ENCODE measurements around the gene GRK4. TPM values are rescaled to one million over a fixed set of nuclear protein-coding genes. Genes with fewer than 3 reads are reported as not detected.
"Not testable (repeated sequence)": the region's sequence is repeated elsewhere in the genome, so short reads cannot be mapped to it uniquely, and the experiment has no call there.

GRK4 gene
- polyA plus RNA-seq, 3 donors: 5.9 to 8.2 (median 6.7) TPM

DNA sequence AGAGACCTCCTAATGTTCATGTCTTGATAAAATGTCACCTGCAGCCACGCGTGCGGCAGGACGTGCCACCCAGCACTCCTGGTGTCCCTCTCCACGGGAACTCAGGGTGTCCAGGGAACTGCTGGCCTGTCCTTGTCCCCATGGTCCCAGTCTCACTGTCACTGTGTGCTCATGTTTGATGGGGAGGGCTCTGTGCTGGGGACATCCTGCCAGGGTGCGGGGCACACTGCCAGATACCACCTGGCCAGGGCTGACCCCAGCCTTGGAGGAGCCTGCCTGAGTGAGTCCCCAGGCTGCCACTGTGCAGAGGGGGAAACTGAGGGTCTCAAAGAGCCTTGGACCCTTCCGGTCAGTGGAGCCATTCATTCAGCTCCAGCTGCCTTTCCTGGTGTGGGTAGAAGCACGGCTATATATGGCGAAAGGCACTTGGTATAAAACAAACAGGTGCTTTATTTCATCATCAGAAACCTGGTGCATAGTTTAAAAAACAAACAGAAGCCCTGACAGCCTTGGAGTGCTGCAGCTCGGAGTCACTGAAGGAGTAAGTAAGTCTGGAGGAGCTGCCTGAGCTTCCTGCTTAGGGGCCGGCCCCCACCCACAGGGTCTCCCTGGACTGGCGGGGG lies 33.1 kb upstream of the GRK4 start:
- no peak for DNase-seq (ENCODE audit: low read depth in 3 of 3, low spot score in 2 of 3)

DNA sequence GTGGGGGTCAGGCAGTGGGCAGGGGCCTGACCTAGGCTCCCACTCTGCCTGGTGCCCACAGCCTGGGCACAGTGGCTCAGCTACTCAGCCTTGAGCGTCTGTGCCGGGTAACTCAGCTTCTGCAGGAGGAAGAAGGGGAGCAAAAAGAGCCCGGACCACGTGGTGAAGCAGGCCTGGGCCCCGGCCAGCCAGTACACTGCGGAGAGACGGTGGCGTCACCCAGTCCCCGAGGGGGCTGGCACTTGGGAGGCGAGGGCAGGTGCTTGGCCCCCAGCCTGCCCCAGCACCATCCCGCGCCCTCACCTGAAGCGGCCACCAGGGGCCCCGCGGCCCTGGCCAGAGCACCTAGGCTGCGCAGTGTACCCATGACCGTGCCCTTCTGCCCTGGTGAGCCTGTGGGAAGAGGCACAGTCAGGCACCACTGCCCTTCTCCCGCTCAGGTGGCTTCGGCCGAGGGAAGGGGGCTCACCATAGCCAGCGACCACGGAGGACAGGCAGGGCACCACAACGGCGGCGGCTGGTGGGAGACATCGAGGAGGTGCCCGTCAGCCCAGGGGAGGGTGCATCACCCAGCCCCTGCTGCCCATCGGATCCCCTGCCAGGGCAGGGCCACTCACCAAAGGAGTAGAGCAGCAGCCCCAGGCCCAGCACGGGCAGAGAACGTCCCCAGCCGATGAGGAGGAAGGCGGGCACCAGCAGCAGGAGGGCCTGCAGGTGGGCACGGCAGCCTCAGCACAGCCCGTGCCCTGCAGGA lies 32.4 kb upstream of the GRK4 start:
- no peak for DNase-seq (ENCODE audit: low read depth in 3 of 3, low spot score in 2 of 3)

DNA sequence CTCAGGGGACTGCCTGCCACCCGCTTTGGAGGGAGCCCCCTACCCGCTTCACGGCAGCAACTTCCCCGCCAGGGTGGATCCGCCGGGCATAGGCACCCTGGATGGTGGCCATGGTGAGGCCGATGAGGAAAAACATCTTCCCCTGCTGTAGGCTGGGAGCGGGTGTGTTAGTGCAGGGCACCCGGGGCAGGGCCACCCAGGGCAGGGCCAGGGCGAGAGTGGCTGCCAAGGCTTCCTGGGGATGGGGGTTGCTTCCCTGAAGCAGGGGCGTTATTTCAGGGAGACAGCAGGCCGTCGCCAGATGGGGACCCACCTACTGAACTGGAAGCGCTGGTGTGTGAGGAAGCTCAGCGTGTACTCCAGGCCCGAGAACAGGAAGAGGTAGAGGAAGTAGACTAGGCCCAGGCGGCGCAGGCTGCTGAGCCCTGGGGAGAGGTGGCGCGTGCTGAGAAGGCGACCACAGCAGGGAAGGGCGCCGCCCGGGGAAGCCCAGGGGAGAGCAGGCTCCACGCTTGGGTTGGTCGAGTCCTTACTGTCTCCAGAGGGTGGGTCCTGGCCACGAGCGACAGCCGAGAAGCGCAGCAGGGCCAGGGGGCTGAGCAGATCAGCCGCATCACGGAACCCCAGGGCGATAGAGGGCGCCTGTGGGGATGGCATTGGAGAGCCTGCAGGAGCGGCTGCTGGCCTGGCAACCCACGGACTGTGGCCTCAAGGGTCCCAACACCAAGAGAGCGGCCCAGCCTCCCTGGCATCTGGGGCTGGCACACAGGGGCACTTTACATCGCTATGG lies 31.7 kb upstream of the GRK4 start:
- DNase-seq (ENCODE audit: low read depth in 3 of 3, low spot score in 2 of 3): no peak

DNA sequence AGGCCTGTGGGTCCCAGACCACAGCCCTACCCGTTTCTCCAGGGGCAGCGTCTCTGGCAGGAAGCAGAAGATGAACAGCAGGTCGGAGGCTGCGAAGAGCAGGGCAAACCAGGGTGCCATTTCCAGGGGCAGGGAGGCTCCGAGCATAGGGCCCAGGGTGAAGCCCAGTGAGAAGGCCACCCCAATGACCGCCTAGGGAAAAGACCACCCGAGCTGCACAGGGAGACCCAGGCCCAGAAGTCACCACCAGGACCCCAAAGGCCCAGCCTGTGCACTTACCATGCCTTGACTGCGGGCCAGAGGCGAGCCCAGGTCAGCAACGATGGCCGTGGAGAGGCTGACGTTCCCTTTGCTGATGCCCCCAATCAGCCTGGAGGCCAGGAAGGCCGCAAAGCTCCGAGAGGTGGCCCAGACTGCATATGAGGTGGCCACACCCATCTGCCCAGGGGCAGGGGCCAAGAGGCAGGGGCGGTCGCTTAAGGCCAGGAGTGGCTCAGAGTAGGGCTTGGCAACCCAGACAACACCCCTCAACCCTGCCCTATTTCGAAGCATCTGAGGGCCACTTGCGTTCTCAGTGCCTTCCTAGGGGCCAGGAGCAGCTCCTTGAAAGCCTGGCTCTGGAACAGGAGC lies 30.9 kb upstream of the GRK4 start:
- no peak for DNase-seq (ENCODE audit: low read depth in 3 of 3, low spot score in 2 of 3)

DNA sequence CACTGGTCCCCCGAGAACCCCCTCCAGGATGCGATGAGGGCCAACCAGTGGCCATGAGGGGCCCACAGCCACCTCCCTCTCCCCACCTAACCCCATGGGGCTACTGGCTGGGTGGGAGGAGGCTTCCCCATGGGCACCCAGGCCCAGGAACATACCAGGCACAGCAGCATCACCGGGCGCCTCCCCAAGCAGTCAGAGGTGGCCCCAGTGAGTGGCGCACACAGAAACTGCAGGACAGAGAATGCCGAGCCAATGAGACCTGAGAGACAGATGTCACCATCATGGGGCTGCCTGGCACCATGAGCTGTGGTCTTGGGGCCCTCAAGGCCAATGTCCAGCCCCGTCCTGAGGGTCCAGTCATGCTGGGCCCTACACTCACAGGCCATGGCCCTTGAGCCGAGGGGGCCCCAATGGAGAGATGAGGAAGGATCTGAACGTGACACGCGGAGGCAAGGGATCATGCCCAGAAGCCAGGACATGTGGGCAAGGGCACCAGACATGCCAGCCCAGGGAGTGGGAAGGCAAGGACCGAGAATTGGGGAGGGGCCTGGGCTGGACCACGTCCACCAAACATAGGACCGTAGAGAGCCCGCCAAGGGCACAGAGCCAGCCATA lies 30.3 kb upstream of the GRK4 start:
- DNase-seq (ENCODE audit: low read depth in 3 of 3, low spot score in 2 of 3): no peak

DNA sequence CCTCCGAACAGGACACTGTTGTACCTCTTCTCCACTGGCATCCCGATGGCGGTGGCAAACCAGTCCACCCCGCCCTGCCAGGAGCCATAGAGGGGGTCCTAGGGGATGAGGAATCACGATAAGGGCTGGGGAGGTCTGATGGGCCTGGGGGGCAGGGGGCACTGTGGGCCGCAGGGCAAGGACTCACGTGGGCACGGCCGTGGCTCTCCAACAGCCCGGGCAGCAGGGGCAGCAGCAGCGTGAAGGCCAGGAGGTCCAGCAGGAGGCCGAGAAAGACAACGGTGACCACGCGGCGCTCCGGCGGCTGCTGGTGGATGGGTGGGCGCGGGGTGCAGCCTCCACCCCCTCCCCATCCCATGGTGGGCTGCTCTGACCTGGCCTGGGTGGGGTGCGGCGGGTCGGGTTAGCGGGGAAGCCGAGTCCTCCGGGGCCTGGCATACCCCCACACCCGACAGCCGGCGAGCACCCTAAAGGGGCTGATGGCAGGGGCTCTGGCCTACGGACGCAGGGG lies 29.8 kb upstream of the GRK4 start:
- DNase-seq (ENCODE audit: low read depth in 3 of 3, low spot score in 2 of 3): no peak

DNA sequence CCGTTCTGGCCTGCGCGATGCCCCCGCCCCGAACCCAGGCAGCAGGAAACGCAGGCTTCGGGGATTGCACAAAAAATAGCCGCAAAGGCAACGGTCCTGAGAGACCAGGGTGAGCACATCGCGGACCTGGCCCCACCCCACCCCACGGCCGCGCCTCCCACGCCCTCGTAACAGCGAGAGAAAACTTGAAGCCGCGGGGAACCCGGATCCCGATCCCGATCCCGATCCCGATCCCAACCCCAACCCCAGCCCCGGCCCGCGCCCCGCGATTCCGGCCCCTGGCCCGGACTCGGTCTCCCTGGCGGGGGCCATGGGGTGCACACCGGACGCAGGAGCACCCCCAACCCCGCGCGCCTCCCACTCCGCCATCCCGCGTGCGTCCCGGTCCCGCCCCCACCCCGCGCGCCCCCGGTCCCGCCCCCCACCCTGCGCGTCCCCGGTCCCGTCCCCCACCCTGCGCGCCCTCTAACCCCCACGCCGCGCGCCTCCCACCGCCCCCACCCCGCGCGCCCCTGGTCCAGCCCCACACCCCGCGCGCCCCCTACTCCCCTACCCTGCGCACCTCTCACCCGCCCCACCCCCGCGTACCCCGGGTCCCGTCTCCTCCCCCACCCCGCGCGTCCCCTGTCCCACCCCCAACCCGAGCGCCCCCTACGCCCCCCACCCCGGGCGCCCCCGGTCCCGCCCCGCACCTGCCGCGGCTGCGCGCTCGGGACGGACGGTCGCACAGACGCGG lies 29.1 kb upstream of the GRK4 start:
- no peak for DNase-seq (ENCODE audit: low read depth in 3 of 3, low spot score in 2 of 3)

DNA sequence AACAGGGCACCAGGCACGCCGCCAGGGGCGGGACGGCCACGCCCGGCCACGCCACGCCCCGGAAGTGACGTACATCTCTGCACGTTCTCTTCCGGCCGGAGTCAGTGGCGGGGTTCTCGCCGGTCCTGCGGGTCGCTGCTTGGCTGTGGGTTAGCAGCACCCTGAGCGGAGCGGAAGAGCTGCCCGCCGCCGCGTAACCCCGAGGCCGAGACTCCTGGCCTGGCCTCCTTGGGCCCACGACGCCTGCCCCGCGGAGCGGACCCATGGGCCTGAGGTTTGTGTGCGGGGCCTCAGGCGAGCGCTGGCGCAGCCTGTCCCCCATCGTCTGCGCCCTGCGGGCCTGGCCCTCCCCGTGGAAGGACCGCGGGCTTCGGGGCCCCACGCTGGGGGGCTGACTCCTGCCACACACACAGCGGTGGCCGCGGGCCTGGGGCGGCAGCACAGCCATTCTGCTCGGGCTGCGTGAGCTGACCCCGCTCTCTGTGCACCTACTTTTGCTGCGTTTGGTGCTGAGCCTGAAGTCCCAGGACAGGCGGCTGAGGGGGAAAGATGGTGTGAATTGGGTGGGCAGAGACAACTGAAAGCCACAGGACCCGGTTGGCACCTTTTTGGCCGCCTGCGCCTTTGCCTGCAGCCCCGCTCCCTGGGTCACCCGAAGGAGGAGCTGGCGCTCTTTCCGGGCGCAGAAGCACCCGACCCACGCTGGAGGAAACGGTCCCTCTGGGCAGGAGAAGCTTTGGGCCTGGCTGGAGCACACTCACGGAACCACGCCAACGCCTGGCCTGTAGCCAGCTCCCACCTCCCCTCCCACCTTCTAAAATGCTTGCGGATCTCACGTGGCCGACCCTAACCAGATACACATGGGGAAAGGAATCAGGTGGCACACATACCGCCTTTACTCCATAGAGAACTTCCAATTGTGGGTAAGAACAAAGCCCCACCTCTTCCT lies 28.3 kb upstream of the GRK4 start:
- peak; percentile 73 to 84 (median 83) for DNase-seq (ENCODE audit: low read depth in 3 of 3, low spot score in 2 of 3)

DNA sequence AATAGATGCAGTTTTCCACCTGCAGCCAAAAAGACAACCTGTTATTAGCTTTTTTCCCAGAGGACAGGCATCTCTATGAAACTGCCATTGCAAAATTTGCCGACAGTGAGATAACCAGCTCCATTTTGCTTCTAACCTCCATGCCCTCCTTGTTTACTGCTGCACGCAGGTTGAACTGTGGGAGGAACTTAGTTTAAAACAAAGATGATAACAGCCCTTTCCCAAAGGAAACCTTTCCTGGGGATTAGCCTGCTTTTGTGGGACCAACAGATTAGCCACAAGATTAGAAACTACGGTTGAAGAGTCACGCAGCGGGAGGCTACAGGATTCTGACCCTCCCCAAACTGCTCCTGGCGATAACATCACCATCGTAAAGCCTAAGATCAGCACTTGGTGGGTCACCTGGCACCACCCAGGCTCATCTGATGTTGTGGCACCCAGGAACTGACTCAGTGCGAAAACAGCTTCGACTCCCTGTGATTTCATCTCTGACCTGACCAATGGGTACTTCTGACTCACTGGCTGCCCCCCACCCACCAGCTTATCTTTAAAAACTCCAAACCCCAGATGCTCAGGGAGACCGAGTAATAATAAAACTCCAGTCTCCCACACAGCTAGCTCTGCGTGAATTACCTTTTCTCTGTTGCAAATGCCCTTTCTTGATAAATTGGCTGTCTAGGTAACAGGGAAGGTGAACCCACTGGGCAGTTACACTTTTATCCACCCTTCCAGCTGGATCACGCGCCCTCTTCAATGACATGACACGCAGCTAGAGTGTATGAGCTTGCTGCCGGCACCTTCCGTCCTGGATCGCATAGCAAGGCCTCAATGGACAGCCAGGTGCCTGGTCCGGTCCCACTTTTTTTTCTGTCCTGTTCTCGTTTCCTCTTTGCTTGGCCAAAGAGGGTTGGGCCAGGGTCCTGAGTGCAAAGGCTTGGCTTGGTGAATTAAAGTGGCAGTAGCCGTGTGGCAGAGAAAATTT lies 27.3 kb upstream of the GRK4 start:
- DNase-seq (ENCODE audit: low read depth in 3 of 3, low spot score in 2 of 3): no peak

DNA sequence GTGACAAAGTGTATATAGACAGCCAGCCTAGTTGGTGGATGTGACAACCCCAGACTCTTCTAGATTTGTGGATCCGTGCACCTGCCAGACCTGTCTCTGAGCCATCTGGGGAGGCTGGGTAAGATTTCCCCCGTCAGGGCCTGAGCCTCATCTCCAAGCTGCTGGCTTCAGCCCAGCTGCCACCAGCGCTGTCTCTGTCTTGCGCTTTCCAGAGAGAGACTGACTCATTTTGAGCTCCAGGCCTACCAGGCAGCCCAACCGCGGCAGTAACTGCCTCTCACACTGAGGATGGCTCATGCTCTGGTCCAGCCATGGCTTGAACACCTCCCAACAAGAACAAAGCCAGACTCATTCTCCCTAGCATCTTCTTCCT lies 26.6 kb upstream of the GRK4 start:
- no peak for DNase-seq (ENCODE audit: low read depth in 3 of 3, low spot score in 2 of 3)

DNA sequence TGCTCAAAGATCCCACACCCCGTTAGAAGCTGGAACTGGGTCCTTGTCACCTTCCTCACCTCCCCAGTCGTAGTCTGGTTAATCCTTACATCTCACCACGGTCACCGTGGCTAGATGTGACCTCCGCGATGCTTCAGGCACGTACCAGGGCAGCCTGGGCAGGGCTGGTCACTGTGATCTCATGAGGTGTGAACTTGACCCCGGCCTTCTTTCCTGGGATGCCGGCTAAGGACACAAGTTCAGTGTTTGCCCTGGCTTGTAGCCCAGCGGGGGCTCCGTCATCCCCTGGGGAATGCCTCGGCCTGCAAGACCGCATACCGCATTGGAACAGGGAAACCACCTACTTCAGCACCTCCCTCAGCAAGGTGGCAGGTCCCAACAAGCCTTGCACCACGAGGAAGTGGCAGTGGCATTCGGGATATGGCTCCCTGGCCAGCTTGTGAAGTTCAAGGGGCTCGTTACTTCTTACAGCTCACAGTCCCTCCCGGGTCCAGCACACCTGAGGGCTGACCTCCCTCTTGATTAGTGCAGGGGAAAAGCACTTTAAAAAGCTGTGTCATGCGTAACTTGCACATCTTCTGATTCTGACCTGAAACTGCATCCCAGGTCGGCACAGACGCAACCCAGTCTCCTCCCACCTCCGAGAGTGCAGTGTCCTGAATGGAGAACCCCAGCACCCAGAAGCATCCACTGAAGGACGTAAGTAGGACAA lies 26.1 kb upstream of the GRK4 start:
- no peak for DNase-seq (ENCODE audit: low read depth in 3 of 3, low spot score in 2 of 3)

DNA sequence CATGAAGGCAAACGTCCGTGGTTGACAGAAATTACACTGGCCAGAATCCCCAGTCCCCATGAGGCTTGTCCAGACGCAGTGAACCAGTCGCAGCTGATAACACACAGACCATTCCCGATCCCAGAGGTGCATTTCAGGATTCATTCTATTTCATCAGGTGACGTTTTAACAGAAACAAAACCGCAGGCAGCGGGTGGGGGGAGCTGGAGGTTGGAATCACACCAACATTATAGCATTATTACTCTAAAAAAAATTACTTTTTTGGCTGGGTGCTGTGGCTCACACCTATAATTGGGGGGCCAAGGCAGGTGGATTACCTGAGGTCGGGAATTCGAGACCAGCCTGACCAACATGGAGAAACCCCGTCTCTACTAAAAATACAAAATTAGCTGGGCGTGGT lies 25.4 kb upstream of the GRK4 start:
- DNase-seq (ENCODE audit: low read depth in 3 of 3, low spot score in 2 of 3): no peak

DNA sequence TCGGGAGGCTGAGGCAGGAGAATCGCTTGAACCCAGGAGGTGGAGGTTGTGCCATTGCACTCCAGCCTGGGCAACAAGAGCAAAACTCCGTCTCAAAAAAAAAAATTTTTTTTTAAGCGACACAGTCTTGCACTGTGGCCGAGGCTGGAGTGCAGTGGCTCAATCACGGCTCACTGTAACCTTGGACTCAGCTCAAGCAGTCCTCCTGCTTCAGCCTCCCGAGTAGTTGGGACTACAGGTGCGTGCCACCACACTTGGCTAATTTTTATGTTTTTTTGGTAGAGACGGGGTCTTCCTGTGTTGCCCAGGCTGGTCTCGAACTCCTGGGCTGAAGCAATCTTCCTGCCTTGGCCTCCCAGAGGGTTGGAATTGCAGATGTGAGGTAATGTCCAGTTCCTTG lies 25.0 kb upstream of the GRK4 start:
- DNase-seq (ENCODE audit: low read depth in 3 of 3, low spot score in 2 of 3): not testable (repeated sequence)

DNA sequence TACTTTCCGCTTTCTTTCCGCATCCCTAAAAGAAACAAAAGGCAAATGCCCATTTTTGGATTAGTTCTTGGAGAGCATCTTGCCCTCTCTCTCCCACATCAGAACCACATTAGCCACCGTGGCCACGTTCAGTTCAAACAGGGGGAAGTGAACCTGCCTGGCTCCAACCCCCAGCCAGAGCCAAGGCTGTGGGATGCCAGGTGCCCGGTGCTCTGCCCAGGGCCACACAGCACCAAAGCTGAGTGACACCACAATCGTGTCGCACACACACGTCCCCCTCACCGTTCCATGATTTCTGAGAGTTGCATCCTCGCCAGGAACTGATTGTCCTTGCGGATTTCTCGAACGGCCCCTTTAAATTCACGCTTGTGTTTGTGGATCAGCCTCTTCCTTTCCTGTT lies 24.5 kb upstream of the GRK4 start:
- no peak for DNase-seq (ENCODE audit: low read depth in 3 of 3, low spot score in 2 of 3)

DNA sequence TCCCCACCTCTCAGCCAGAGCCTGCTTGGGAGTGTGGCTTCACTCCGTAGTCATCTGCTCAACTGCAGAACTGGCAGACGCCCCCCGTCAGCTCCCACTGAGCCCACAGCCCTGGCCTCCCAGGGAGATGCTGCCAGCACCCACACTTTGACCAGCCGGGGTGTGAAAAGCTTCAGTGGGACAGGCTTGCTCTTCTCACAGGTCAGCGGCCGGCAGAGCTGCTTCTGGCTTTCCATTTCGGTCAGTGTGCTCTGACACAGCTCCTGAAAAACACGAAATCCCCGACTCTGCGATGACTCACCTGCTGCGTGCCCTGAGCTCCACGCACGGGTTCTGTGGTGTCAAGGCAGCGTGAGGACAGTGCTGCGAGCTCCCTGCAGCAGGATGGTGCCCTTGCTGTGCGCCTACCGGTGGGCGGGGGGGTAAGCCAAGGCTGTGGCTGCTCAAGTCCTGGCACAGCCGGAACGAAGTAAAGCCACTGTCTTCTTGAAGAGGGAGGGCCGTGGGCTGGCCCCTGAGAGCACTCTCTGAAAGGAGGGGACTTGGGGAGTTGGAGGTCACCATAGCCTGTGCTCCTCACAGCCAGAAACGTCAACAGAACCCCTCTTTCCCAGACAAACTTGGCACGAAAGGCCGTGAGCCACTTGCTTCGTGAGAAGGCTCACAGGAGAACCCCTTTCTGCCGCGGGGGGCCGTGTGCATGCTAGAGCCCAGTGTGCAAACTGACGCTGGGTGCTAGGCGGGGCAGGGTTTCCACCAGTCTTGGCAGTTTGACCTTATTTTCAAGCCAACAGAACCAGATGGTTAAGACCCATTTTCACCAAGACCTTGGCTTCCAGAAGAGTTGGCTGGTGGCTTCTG lies 23.8 kb upstream of the GRK4 start:
- no peak for DNase-seq (ENCODE audit: low read depth in 3 of 3, low spot score in 2 of 3)

All from right renal cortex interstitium (tissue), 3 donors.